Body of pancreas (tissue), 4 donors: Measurements from ENCODE around the gene STIL.

Experiments used
- POLR2A ChIP-seq, 3 donors: fragments of 450-650 bp; IDR thresholded peaks; one replicate each; pipeline ENCODE4 v1.6.1; 2016; ENCODE audit warnings: antibody characterized with exemption in 3 of 3, mild to moderate bottlenecking in 2 of 3
- TF ChIP-seq, protein P1 (sequence below), 7 experiments: fragments of 450-650 bp in 4 of 7; fragments of 200-600 bp in 3 of 7; sonication (generic) in 3 of 7; IDR thresholded peaks; one replicate each; pipeline ENCODE4 v1.5.1; 2016 to 2019; ENCODE audit warnings: antibody characterized with exemption in 7 of 7

DNA sequence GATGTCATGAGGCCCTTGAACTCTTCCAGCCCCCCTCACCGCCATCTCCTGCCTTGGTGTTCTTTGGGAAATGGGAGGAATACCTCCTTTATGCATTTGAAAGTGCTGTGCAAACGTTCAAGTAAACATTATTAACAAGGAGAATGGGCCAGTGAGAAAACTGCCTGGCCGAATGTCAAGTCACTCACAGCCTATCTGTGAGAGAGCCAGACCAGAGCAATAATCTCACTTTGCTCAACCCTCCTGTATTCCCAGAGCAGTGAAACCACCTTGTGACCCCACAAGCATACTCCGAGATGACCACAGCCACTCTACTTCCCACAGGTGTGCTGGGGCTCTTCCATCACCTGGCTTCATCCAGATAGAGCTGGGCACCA, 87.1 kb downstream of the STIL start:
- TF ChIP-seq, protein P1, sequence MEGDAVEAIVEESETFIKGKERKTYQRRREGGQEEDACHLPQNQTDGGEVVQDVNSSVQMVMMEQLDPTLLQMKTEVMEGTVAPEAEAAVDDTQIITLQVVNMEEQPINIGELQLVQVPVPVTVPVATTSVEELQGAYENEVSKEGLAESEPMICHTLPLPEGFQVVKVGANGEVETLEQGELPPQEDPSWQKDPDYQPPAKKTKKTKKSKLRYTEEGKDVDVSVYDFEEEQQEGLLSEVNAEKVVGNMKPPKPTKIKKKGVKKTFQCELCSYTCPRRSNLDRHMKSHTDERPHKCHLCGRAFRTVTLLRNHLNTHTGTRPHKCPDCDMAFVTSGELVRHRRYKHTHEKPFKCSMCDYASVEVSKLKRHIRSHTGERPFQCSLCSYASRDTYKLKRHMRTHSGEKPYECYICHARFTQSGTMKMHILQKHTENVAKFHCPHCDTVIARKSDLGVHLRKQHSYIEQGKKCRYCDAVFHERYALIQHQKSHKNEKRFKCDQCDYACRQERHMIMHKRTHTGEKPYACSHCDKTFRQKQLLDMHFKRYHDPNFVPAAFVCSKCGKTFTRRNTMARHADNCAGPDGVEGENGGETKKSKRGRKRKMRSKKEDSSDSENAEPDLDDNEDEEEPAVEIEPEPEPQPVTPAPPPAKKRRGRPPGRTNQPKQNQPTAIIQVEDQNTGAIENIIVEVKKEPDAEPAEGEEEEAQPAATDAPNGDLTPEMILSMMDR (IDR thresholded peaks at IDR 0.05), result no peak
- no peak for TF ChIP-seq POLR2A (IDR thresholded peaks at IDR 0.05)
